ENCODE measurements around the gene CGREF1. TPM values are rescaled to one million over a fixed set of nuclear protein-coding genes. Genes with fewer than 3 reads are reported as not detected.

The CGREF1 gene
- polyA plus RNA-seq, 1 donor from 2014 or later, result 24.5 TPM

DNA sequence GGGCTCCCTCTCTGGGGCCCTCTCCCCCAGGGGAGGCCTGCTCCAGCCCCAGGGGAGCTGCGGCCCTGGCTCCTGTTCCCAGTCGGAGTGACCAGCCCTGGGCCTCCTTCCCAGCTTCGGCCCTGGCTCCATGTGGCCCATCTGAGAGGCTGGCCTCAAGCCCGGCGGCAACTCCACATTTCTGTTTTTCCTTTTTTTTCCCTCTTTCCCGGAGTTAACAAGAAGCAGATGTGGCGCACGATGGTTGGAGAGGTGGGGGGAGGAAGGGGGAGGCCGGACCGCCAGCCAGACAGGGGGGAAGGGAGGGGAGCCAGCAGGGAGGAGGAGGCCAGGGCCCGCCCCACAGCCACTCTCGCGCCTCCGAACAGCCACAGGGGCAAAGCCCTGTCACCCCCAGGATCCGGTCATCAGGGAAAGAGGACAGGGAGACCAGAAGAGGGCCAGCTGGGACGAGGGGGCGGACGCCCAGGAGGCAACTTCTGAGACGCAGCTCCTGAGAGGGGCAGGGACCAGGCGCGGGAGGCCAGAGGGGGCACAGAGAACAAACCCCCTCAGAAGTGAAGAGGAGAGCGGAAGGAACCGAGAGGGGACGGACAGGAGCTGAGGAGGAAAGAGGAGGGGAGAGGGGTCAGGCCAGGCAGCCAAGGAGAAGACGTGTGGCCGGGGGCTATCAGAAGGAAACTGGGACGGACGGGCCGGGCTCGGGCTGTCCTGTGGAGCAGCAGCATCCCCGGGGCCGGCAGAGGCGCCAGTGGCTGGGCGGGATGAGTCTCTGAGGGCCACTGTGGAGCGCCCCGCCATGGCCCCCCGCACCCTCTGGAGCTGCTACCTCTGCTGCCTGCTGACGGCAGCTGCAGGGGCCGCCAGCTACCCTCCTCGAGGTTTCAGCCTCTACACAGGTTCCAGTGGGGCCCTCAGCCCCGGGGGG lies 40.4 kb downstream of the CGREF1 start, which contains the start of gene EMILIN1:
EMILIN1 (plus strand) TSS at position 349 of the 928 bp plus-strand sequence; CDS start at position 800, 451 bp downstream.
- Histone ChIP-seq H3K4me2 (ENCODE audit: low read length) (no peak within 1 kb of the TSS), H3K36me3 (ENCODE audit: insufficient read depth, low read length) (no peaks in the 10 kb centered on the region), H3K9me2 (ENCODE audit: insufficient read depth, low read length) (no peaks in the 10 kb centered on the region), H3K79me2 (replicated peaks; ENCODE audit: insufficient read depth, low read length) (no peaks in the 10 kb centered on the region), H3K9me3 (ENCODE audit: low read length) (no peaks in the 10 kb centered on the region), H2AFZ (ENCODE audit: low read depth, low read length) (no peak within 1 kb of the TSS), H3K27ac (ENCODE audit: low read length) (no peak within 1 kb of the TSS), H3K9ac (ENCODE audit: low read length) (no peak within 1 kb of the TSS), H4K20me1 (ENCODE audit: insufficient read depth) (no peaks in the 10 kb centered on the region), H3F3A (ENCODE audit: insufficient read depth, low read length, poor library complexity, severe bottlenecking) (no peaks in the 10 kb centered on the region), H3K4me3 (ENCODE audit: low read length) (no peak within 1 kb of the TSS), H3K27me3 (ENCODE audit: insufficient read depth, low read depth, low read length) (no peaks in the 10 kb centered on the region)
- TF ChIP-seq EZH2 (IDR thresholded peaks at IDR 0.05; ENCODE audit: borderline replicate concordance, insufficient read depth, low read length, poor library complexity, severe bottlenecking) (no peak), MXI1 (conservative IDR thresholded peaks at IDR 0.05; ENCODE audit: poor library complexity, severe bottlenecking) (no peak)

DNA sequence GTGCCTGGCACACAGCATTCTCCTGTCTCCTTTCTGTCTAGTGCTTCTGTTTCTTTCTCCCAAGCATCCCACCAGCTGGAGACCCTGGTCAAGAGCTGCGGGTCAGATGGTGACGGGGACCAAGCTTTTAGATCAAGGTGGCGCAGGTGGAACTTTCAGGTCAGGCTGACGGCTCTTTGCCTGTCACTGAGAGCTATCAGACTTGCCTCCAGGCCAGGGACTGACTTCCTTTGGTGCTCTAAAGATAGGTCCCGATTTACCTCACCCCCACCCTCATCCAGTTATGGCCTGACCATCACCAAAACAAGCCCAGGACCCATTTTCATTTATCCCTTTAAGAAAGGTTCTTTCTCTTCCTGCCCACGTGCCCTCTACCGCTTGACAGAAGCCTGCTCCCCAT lies 41.7 kb downstream of the CGREF1 start:
- no peaks in the 10 kb centered on the region for H3K9me3 ChIP-seq (ENCODE audit: low read length)
- H3K27ac ChIP-seq (ENCODE audit: low read length), result no peak overlapping the region
- no peaks in the 10 kb centered on the region for H3F3A ChIP-seq (ENCODE audit: insufficient read depth, low read length, poor library complexity, severe bottlenecking)
- H4K20me1 ChIP-seq (ENCODE audit: insufficient read depth), result no peaks in the 10 kb centered on the region
- no peak overlapping the region for H3K4me3 ChIP-seq (ENCODE audit: low read length)
- H3K27me3 ChIP-seq (ENCODE audit: insufficient read depth, low read depth, low read length), result no peaks in the 10 kb centered on the region
- H3K4me2 ChIP-seq (ENCODE audit: low read length), result no peak overlapping the region
- H3K36me3 ChIP-seq (ENCODE audit: insufficient read depth, low read length), result no peaks in the 10 kb centered on the region
- no peak overlapping the region for H2AFZ ChIP-seq (ENCODE audit: low read depth, low read length)
- H3K9ac ChIP-seq (ENCODE audit: low read length), result no peak overlapping the region
- no peaks in the 10 kb centered on the region for H3K79me2 ChIP-seq (replicated peaks; ENCODE audit: insufficient read depth, low read length)
- no peaks in the 10 kb centered on the region for H3K9me2 ChIP-seq (ENCODE audit: insufficient read depth, low read length)
- TF ChIP-seq MXI1 (conservative IDR thresholded peaks at IDR 0.05; ENCODE audit: poor library complexity, severe bottlenecking), result no peak
- no peak for TF ChIP-seq POLR2AphosphoS5 (IDR thresholded peaks at IDR 0.05)
- TF ChIP-seq, protein P1, sequence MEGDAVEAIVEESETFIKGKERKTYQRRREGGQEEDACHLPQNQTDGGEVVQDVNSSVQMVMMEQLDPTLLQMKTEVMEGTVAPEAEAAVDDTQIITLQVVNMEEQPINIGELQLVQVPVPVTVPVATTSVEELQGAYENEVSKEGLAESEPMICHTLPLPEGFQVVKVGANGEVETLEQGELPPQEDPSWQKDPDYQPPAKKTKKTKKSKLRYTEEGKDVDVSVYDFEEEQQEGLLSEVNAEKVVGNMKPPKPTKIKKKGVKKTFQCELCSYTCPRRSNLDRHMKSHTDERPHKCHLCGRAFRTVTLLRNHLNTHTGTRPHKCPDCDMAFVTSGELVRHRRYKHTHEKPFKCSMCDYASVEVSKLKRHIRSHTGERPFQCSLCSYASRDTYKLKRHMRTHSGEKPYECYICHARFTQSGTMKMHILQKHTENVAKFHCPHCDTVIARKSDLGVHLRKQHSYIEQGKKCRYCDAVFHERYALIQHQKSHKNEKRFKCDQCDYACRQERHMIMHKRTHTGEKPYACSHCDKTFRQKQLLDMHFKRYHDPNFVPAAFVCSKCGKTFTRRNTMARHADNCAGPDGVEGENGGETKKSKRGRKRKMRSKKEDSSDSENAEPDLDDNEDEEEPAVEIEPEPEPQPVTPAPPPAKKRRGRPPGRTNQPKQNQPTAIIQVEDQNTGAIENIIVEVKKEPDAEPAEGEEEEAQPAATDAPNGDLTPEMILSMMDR (IDR thresholded peaks at IDR 0.05; ENCODE audit: poor library complexity, severe bottlenecking), result no peak
- no peak for TF ChIP-seq EP300 (conservative IDR thresholded peaks at IDR 0.05; ENCODE audit: poor library complexity, severe bottlenecking)
- no peak for TF ChIP-seq EZH2 (IDR thresholded peaks at IDR 0.05; ENCODE audit: borderline replicate concordance, insufficient read depth, low read length, poor library complexity, severe bottlenecking)
- no peak for TF ChIP-seq RAD21 (conservative IDR thresholded peaks at IDR 0.05)
- TF ChIP-seq SMC3 (conservative IDR thresholded peaks at IDR 0.05; ENCODE audit: poor library complexity), result no peak
- TF ChIP-seq, protein P2, sequence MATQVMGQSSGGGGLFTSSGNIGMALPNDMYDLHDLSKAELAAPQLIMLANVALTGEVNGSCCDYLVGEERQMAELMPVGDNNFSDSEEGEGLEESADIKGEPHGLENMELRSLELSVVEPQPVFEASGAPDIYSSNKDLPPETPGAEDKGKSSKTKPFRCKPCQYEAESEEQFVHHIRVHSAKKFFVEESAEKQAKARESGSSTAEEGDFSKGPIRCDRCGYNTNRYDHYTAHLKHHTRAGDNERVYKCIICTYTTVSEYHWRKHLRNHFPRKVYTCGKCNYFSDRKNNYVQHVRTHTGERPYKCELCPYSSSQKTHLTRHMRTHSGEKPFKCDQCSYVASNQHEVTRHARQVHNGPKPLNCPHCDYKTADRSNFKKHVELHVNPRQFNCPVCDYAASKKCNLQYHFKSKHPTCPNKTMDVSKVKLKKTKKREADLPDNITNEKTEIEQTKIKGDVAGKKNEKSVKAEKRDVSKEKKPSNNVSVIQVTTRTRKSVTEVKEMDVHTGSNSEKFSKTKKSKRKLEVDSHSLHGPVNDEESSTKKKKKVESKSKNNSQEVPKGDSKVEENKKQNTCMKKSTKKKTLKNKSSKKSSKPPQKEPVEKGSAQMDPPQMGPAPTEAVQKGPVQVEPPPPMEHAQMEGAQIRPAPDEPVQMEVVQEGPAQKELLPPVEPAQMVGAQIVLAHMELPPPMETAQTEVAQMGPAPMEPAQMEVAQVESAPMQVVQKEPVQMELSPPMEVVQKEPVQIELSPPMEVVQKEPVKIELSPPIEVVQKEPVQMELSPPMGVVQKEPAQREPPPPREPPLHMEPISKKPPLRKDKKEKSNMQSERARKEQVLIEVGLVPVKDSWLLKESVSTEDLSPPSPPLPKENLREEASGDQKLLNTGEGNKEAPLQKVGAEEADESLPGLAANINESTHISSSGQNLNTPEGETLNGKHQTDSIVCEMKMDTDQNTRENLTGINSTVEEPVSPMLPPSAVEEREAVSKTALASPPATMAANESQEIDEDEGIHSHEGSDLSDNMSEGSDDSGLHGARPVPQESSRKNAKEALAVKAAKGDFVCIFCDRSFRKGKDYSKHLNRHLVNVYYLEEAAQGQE (IDR thresholded peaks at IDR 0.05; ENCODE audit: borderline replicate concordance), result no peak
- no peak for TF ChIP-seq TAF1 (IDR thresholded peaks at IDR 0.05; ENCODE audit: low read depth)
